ENCODE results near the gene ATF4.

The ATF4 gene

GRCh38 chr22:39513791-39514190 lies 6.6 kb upstream of the ATF4 start:
- no peak for TF ChIP-seq CTCF (IDR thresholded peaks at IDR 0.05; ENCODE audit: low read depth, low read length)
- H3K4me3 ChIP-seq (ENCODE audit: low read depth, low read length), result no peak overlapping the region

GRCh38 chr22:39514373-39514973 lies 5.9 kb upstream of the ATF4 start:
- no peak overlapping the region for H3K4me3 ChIP-seq (ENCODE audit: low read depth, low read length)
- peak; percentile 55 for TF ChIP-seq CTCF (IDR thresholded peaks at IDR 0.05; ENCODE audit: low read depth, low read length)

- H3K4me3 ChIP-seq (ENCODE audit: low read depth, low read length), result no peak overlapping the region
- TF ChIP-seq CTCF (IDR thresholded peaks at IDR 0.05; ENCODE audit: low read depth, low read length), result no peak
Observed at GRCh38 chr22:39515266-39516050, 4.9 kb upstream of the ATF4 start.

GRCh38 chr22:39517470-39517869 lies 2.9 kb upstream of the ATF4 start:
- no peak overlapping the region for H3K4me3 ChIP-seq (ENCODE audit: low read depth, low read length)
- TF ChIP-seq CTCF (IDR thresholded peaks at IDR 0.05; ENCODE audit: low read depth, low read length), result no peak

- no peak overlapping the region; the same call in 1 of the 2 replicates for H3K4me3 ChIP-seq (ENCODE audit: low read depth, low read length)
Observed at GRCh38 chr22:39518144-39518786, 2.1 kb upstream of the ATF4 start.

GRCh38 chr22:39518996-39519680 lies 1.2 kb upstream of the ATF4 start:
- H3K4me3 ChIP-seq (ENCODE audit: low read depth, low read length), result peak overlapping the region; percentile 98
- no peak for TF ChIP-seq CTCF (IDR thresholded peaks at IDR 0.05; ENCODE audit: low read depth, low read length)

More at GRCh38 chr22:39518144-39518786, 2.1 kb upstream of the ATF4 start:
- no peak for TF ChIP-seq CTCF (IDR thresholded peaks at IDR 0.05; ENCODE audit: low read depth, low read length)
